Keratinocyte (primary cell): ENCODE data around the gene NUDT13. TPM values are rescaled to one million over a fixed set of nuclear protein-coding genes. Genes with fewer than 3 reads are reported as not detected.

Source experiments
- DNase-seq: peaks from one replicate; pipeline ENCODE4 v3.0.0-alpha.2; 2011; ENCODE audit warnings: low read depth, missing footprints, low spot score
- FAIRE-seq: peaks from 2 replicates; lab custom pipeline; 2011; peaks lifted over from hg19 to GRCh38; lab: Jason Lieb, UNC
- H2AFZ ChIP-seq: 2 replicates; pipeline ENCODE4 v1.6.0; 2012; ENCODE audit warnings: low read length, control low read depth, inconsistent platforms; ENCODE audit not compliant: control insufficient read depth
- H3K27ac ChIP-seq: 2 replicates; pipeline ENCODE4 v1.5.1; 2011; ENCODE audit warnings: low read length; ENCODE audit not compliant: control insufficient read depth, insufficient read depth
- H3K27me3 ChIP-seq: 3 replicates; pipeline ENCODE4 v1.6.0; 2011; ENCODE audit warnings: low read length; ENCODE audit not compliant: control insufficient read depth, insufficient read depth; ENCODE audit errors: extremely low read depth
- H3K36me3 ChIP-seq, 2 experiments: 2 replicates in 1 of 2; 3 replicates in 1 of 2; pipeline ENCODE4 v1.5.1; 2011; ENCODE audit warnings: low read length in 2 of 2, mild to moderate bottlenecking in 1 of 2; ENCODE audit not compliant: control insufficient read depth in 2 of 2, insufficient read depth in 2 of 2; ENCODE audit errors: extremely low read depth in 1 of 2
- H3K4me1 ChIP-seq: 3 replicates; pipeline ENCODE4 v1.5.1; 2011; ENCODE audit warnings: low read length; ENCODE audit not compliant: control insufficient read depth, insufficient read depth; ENCODE audit errors: extremely low read depth
- H3K4me2 ChIP-seq: 3 replicates; pipeline ENCODE4 v1.6.0; 2011; ENCODE audit warnings: low read depth, low read length; ENCODE audit not compliant: control insufficient read depth, insufficient read depth; ENCODE audit errors: extremely low read depth
- H3K4me3 ChIP-seq, 3 experiments: fragments of 200-600 bp in 1 of 3; sonication (generic) in 1 of 3; 2 replicates in 2 of 3; 3 replicates in 1 of 3; pipeline ENCODE4 v1.5.1; 2011 to 2016; ENCODE audit warnings: low read length in 3 of 3, mild to moderate bottlenecking in 3 of 3, control low read depth in 2 of 3, inconsistent platforms in 1 of 3, low read depth in 1 of 3, mixed read lengths in 1 of 3, mixed run types in 1 of 3, moderate library complexity in 1 of 3; ENCODE audit not compliant: control insufficient read depth in 2 of 3, insufficient read depth in 2 of 3; ENCODE audit errors: extremely low read depth in 1 of 3
- H3K79me2 ChIP-seq: 2 replicates; pipeline ENCODE4 v1.6.0; 2012; ENCODE audit warnings: low read length; ENCODE audit not compliant: control insufficient read depth, insufficient read depth
- H3K9ac ChIP-seq: 3 replicates; pipeline ENCODE4 v1.6.0; 2011; ENCODE audit warnings: low read length; ENCODE audit not compliant: control insufficient read depth, insufficient read depth; ENCODE audit errors: extremely low read depth
- H3K9me1 ChIP-seq: 3 replicates; pipeline ENCODE4 v1.6.0; 2011; ENCODE audit warnings: low read length; ENCODE audit not compliant: control insufficient read depth, insufficient read depth; ENCODE audit errors: extremely low read depth
- H3K9me3 ChIP-seq: 2 replicates; pipeline ENCODE4 v1.5.1; 2012; ENCODE audit warnings: low read depth, low read length; ENCODE audit not compliant: control insufficient read depth
- H4K20me1 ChIP-seq: 3 replicates; pipeline ENCODE4 v1.6.0; 2011; ENCODE audit warnings: low read length; ENCODE audit not compliant: control insufficient read depth, insufficient read depth; ENCODE audit errors: extremely low read depth
- CTCF ChIP-seq, 3 experiments: IDR thresholded peaks in 1 of 3; conservative IDR thresholded peaks in 1 of 3; optimal IDR thresholded peaks in 1 of 3; 2 replicates in 2 of 3; 3 replicates in 1 of 3; pipeline versions ENCODE3 to v1.5.1; 2011; ENCODE audit warnings: low read length in 3 of 3, mild to moderate bottlenecking in 3 of 3, moderate library complexity in 2 of 3, control low read depth in 1 of 3, inconsistent platforms in 1 of 3; ENCODE audit not compliant: insufficient read depth in 2 of 3; ENCODE audit errors: extremely low read depth in 1 of 3
- EZH2 ChIP-seq: IDR thresholded peaks from one replicate; pipeline ENCODE4 v1.6.1; 2012; ENCODE audit warnings: inconsistent platforms, mild to moderate bottlenecking, low read length, moderate library complexity
- dilution Hi-C: fragments of 300-500 bp; cut with MboI; formaldehyde crosslinking; loops from one replicate; pipeline ENCODE4 v1.7.0; 2020; ENCODE audit warnings: low sequenced_read_pairs; ENCODE audit not compliant: extremely low pct_ligation_motif_present
- polyA plus RNA-seq, 5 experiments: library from polyadenylated mRNA; depleted of rRNA in 3 of 5; stranded (reverse) in 3 of 5; stranded (forward) in 1 of 5; unstranded in 1 of 5; fragments of >200 nt; gene quantifications; 1 replicate in 1 of 5; 2 replicates in 3 of 5; 3 replicates in 1 of 5; pipeline versions ENCODE4 v1.2.1 to v1.2.3, GENCODE V29; 2011 to 2012; ENCODE audit warnings: missing spikeins in 2 of 5, low read depth in 1 of 5, low replicate concordance in 1 of 5

NUDT13 gene
- polyA plus RNA-seq, 1 donor (not counting 4 experiments of a cell fraction or from before 2014, with no cell fraction given) = 2.4 TPM

GRCh38 chr10:73083221-73083620 lies 27.0 kb upstream of the NUDT13 start:
- FAIRE-seq (no peak), DNase-seq (no peak)
- dilution Hi-C loops = no loop called here
- Histone ChIP-seq H3K27ac (no peak overlapping the region), H3K79me2 (peaks cover 64% of the 10 kb centered on the region), H4K20me1 (no peaks in the 10 kb centered on the region), H3K4me3 (no peak overlapping the region), H3K36me3 (peaks cover 2% of the 10 kb centered on the region in 2 experiments), H3K27me3 (no peaks in the 10 kb centered on the region), H3K9me3 (no peaks in the 10 kb centered on the region), H2AFZ (no peak overlapping the region), H3K4me1 (peaks cover 4% of the 10 kb centered on the region), H3K9ac (no peak overlapping the region), H3K4me2 (no peak overlapping the region), H3K9me1 (no peaks in the 10 kb centered on the region)
- TF ChIP-seq EZH2 (no peak), CTCF (optimal IDR thresholded peaks at IDR 0.05 in 1 of 3, IDR thresholded peaks at IDR 0.05 in 1 of 3, conservative IDR thresholded peaks at IDR 0.05 in 1 of 3; ENCODE audit: extremely low read depth in 1 of 3, insufficient read depth in 2 of 3, low read length in 3 of 3) (no peak)

GRCh38 chr10:73084209-73084608 lies 26.0 kb upstream of the NUDT13 start:
- dilution Hi-C loops = no loop called here
- Histone ChIP-seq H3K36me3 (peaks cover 2% of the 10 kb centered on the region in 2 experiments), H3K9ac (no peak overlapping the region), H2AFZ (no peak overlapping the region), H3K27ac (no peak overlapping the region), H3K79me2 (peaks cover 65% of the 10 kb centered on the region), H3K9me3 (no peaks in the 10 kb centered on the region), H3K27me3 (no peaks in the 10 kb centered on the region), H4K20me1 (no peaks in the 10 kb centered on the region), H3K9me1 (no peaks in the 10 kb centered on the region), H3K4me3 (no peak overlapping the region), H3K4me2 (no peak overlapping the region), H3K4me1 (peaks cover 4% of the 10 kb centered on the region)
- TF ChIP-seq CTCF (optimal IDR thresholded peaks at IDR 0.05 in 1 of 3, IDR thresholded peaks at IDR 0.05 in 1 of 3, conservative IDR thresholded peaks at IDR 0.05 in 1 of 3; ENCODE audit: extremely low read depth in 1 of 3, insufficient read depth in 2 of 3, low read length in 3 of 3) (no peak), EZH2 (no peak)
- DNase-seq (no peak), FAIRE-seq (no peak)
